GM12878 (cell line): ENCODE data around the gene SDF4. TPM values are rescaled to one million over a fixed set of nuclear protein-coding genes. Genes with fewer than 3 reads are reported as not detected.

Experiments used
- BCL3 ChIP-seq: IDR thresholded peaks from 2 replicates; pipeline ENCODE4 v1.6.1; 2011; ENCODE audit warnings: borderline replicate concordance, low read depth, mild to moderate bottlenecking, moderate library complexity, low read length; ENCODE audit not compliant: insufficient read depth, poor library complexity, severe bottlenecking
- CBX3 ChIP-seq: fragments of 200-600 bp; sonication (generic); IDR thresholded peaks from 2 replicates; pipeline ENCODE4 v1.6.1; 2016; ENCODE audit warnings: low read depth, borderline replicate concordance
- ESRRA ChIP-seq: IDR thresholded peaks from 2 replicates; pipeline ENCODE4 v1.6.1; 2012; ENCODE audit warnings: mild to moderate bottlenecking, low read length, improper control_type of control experiment
- FOXK2 ChIP-seq: fragments of 450-650 bp; IDR thresholded peaks from 2 replicates; pipeline ENCODE4 v1.6.1; 2017; ENCODE audit warnings: mild to moderate bottlenecking, moderate library complexity
- PML ChIP-seq: IDR thresholded peaks from 2 replicates; pipeline ENCODE4 v1.6.1; 2012; ENCODE audit warnings: low read length, inconsistent platforms
- RELB ChIP-seq: fragments of 450-650 bp; IDR thresholded peaks from 2 replicates; pipeline ENCODE4 v1.6.1; 2017; ENCODE audit warnings: low read depth, mild to moderate bottlenecking, moderate library complexity
- SMAD5 ChIP-seq: IDR thresholded peaks from 2 replicates; pipeline ENCODE4 v1.6.1; 2016; ENCODE audit warnings: antibody characterized with exemption, low read depth
- SMC3 ChIP-seq: IDR thresholded peaks from 2 replicates; pipeline ENCODE4 v1.6.1; 2011; ENCODE audit warnings: low read length, improper control_type of control experiment, borderline replicate concordance
- SPI1 ChIP-seq: IDR thresholded peaks from 2 replicates; pipeline ENCODE4 v1.6.1; 2011; ENCODE audit warnings: low read depth, mild to moderate bottlenecking, low read length, moderate library complexity, borderline replicate concordance; ENCODE audit not compliant: insufficient read depth
- STAT1 ChIP-seq: fragments of 450-650 bp; conservative IDR thresholded peaks from 2 replicates; pipeline ENCODE4 v1.6.1; 2014; ENCODE audit warnings: antibody characterized with exemption, mild to moderate bottlenecking
- TAF1 ChIP-seq: IDR thresholded peaks from 2 replicates; pipeline ENCODE4 v1.6.1; 2011; ENCODE audit warnings: mild to moderate bottlenecking, low read depth, low read length, borderline replicate concordance
- USF1 ChIP-seq: IDR thresholded peaks from 2 replicates; pipeline ENCODE4 v1.6.1; 2011; ENCODE audit warnings: borderline replicate concordance, low read depth, mild to moderate bottlenecking, moderate library complexity, mixed read lengths, low read length; ENCODE audit not compliant: insufficient read depth; ENCODE audit errors: extremely low read length
- WRNIP1 ChIP-seq: IDR thresholded peaks from 2 replicates; pipeline ENCODE4 v1.6.1; 2011; ENCODE audit warnings: low read depth, low read length, improper control_type of control experiment, borderline replicate concordance
- ZBTB40 ChIP-seq: fragments of 450-650 bp; IDR thresholded peaks from 2 replicates; pipeline ENCODE4 v1.6.1; 2016; ENCODE audit warnings: mild to moderate bottlenecking, moderate library complexity, borderline replicate concordance
- ZZZ3 ChIP-seq: IDR thresholded peaks from 2 replicates; pipeline ENCODE4 v1.6.1; 2011; ENCODE audit warnings: low read depth; ENCODE audit not compliant: control insufficient read depth, insufficient read length
- polyA plus RNA-seq, 11 experiments: library from polyadenylated mRNA; depleted of rRNA in 4 of 11; unstranded in 6 of 11; stranded (reverse) in 5 of 11; fragments of >200 nt; fragmentation: Nextera tagmentation in 4 of 11; fragmentation: Illumina TruSeq in 1 of 11; extraction: Ambion mirVana in 4 of 11; extraction: Trizol in 1 of 11; gene quantifications; 1 replicate in 1 of 11; 2 replicates in 10 of 11; pipeline versions ENCODE4 v1.2.1 to v1.2.3, GENCODE V29; 2011 to 2016; ENCODE audit warnings: inconsistent platforms in 2 of 11, missing spikeins in 2 of 11, low read depth in 1 of 11
- total RNA-seq, 4 experiments: library from RNA; depleted of rRNA in 3 of 4; stranded (reverse); fragments of >200 nt in 3 of 4; fragmentation: Illumina TruSeq in 1 of 4; extraction: Trizol in 1 of 4; gene quantifications; 2 replicates each; pipeline versions ENCODE4 v1.2.1 to v1.2.3, GENCODE V29; 2013 to 2021
- TF ChIP-seq, protein P1 (sequence below): fragments of 450-650 bp; IDR thresholded peaks from 2 replicates; pipeline ENCODE4 v1.6.1; 2014; ENCODE audit warnings: mild to moderate bottlenecking
- TF ChIP-seq, protein P2 (sequence below): fragments of 150-350 bp; IDR thresholded peaks from 2 replicates; pipeline ENCODE4 v1.6.1; 2016; ENCODE audit warnings: low read depth, low read length

Gene SDF4
- total and polyA plus RNA-seq, 10 of the 15 experiments (the other 5 are each of a cell fraction or from before 2014, with no cell fraction given), result 0.44 to 97.2 (median 40.2) TPM

GRCh38 chr1:1212780-1213344 lies 18.9 kb downstream of the SDF4 start (continued):
- TF ChIP-seq ZBTB40, result no peak; the same call in 1 of the 2 replicates
- no peak for TF ChIP-seq CBX3
- TF ChIP-seq SPI1, result peak; percentile 32; the same call in 1 of the 2 replicates
- TF ChIP-seq SMC3, result no peak
- no peak for TF ChIP-seq SMAD5
- no peak for TF ChIP-seq USF1
- TF ChIP-seq, protein P1, sequence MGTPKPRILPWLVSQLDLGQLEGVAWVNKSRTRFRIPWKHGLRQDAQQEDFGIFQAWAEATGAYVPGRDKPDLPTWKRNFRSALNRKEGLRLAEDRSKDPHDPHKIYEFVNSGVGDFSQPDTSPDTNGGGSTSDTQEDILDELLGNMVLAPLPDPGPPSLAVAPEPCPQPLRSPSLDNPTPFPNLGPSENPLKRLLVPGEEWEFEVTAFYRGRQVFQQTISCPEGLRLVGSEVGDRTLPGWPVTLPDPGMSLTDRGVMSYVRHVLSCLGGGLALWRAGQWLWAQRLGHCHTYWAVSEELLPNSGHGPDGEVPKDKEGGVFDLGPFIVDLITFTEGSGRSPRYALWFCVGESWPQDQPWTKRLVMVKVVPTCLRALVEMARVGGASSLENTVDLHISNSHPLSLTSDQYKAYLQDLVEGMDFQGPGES, result no peak
- no peak for TF ChIP-seq TAF1
- no peak for TF ChIP-seq WRNIP1
- TF ChIP-seq ZZZ3, result no peak
- TF ChIP-seq STAT1, result no peak
- no peak for TF ChIP-seq BCL3
- no peak for TF ChIP-seq PML
- no peak for TF ChIP-seq FOXK2
- TF ChIP-seq ESRRA, result no peak
- 0 out of 2 replicates have a peak, but pooled peaks have one; percentile 31 for TF ChIP-seq RELB
- TF ChIP-seq, protein P2, sequence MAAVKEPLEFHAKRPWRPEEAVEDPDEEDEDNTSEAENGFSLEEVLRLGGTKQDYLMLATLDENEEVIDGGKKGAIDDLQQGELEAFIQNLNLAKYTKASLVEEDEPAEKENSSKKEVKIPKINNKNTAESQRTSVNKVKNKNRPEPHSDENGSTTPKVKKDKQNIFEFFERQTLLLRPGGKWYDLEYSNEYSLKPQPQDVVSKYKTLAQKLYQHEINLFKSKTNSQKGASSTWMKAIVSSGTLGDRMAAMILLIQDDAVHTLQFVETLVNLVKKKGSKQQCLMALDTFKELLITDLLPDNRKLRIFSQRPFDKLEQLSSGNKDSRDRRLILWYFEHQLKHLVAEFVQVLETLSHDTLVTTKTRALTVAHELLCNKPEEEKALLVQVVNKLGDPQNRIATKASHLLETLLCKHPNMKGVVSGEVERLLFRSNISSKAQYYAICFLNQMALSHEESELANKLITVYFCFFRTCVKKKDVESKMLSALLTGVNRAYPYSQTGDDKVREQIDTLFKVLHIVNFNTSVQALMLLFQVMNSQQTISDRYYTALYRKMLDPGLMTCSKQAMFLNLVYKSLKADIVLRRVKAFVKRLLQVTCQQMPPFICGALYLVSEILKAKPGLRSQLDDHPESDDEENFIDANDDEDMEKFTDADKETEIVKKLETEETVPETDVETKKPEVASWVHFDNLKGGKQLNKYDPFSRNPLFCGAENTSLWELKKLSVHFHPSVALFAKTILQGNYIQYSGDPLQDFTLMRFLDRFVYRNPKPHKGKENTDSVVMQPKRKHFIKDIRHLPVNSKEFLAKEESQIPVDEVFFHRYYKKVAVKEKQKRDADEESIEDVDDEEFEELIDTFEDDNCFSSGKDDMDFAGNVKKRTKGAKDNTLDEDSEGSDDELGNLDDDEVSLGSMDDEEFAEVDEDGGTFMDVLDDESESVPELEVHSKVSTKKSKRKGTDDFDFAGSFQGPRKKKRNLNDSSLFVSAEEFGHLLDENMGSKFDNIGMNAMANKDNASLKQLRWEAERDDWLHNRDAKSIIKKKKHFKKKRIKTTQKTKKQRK, result no peak
